Measurements from ENCODE around the gene CHFR. TPM values are rescaled to one million over a fixed set of nuclear protein-coding genes. Genes with fewer than 3 reads are reported as not detected.
"Not testable (repeated sequence)": the region's sequence is repeated elsewhere in the genome, so short reads cannot be mapped to it uniquely, and the experiment has no call there.

Gene CHFR
- total RNA-seq, 2 experiments from 2014 or later = 75.1 to 85.6 TPM

- ChIA-PET CTCF (interaction anchor here (1.9 kb wide), 1 partner anchor 16 kb away, joined by 4 read pairs; no protein-coding TSS in a partner anchor), POLR2A (no interaction called here)
- Histone ChIP-seq H3K4me3 (ENCODE audit: low read length) (no peak overlapping the region), H3K36me3 (ENCODE audit: insufficient read depth, low read length) (peaks cover 11% of the 10 kb centered on the region), H3K4me1 (ENCODE audit: insufficient read depth, low read length) (peaks cover 20% of the 10 kb centered on the region), H3K27ac (ENCODE audit: low read depth in 1 of 2, low read length in 2 of 2) (peak overlapping the region in 1 of 2 donors; percentile 97), H3K9me3 (ENCODE audit: control insufficient read depth in 1 of 2, insufficient read depth in 1 of 2, low read length in 2 of 2) (peaks cover 0 to 5% of the 10 kb centered on the region in 2 experiments), H3K27me3 (ENCODE audit: control insufficient read depth in 1 of 2, insufficient read depth in 2 of 2, low read length in 2 of 2) (no peaks in the 10 kb centered on the region)
- Mint-ChIP-seq H3K4me3 (peak overlapping the region; percentile 79), H3K27me3 (no peaks in the 10 kb centered on the region), H3K9me3 (peaks cover 2% of the 10 kb centered on the region), H3K27ac (peak overlapping the region; percentile 100), H3K36me3 (ENCODE audit: low read depth) (peaks cover 29% of the 10 kb centered on the region), H3K4me1 (ENCODE audit: low read depth) (peaks cover 34% of the 10 kb centered on the region)
- DNase-seq (no peak), ATAC-seq (ENCODE audit: poor library complexity) (no peak)
- intact Hi-C loops (cut with DNase I, micrococcal nuclease) = loop anchor here (2.0 to 10.0 kb wide), 4 partner anchors 16 to 204 kb away; partner anchors contain the start of genes ANKLE2 (in 1 of the 2), POLE (in 1 of the 2) and PXMP2 (in 1 of the 2)
- no peak for TF ChIP-seq CTCF (IDR thresholded peaks at IDR 0.05)
These were observed 1.4 kb upstream of the CHFR start for GRCh38 chr12:132888852-132889251.

- Mint-ChIP-seq H3K36me3 (ENCODE audit: low read depth) (peaks cover 47% of the 10 kb centered on the region), H3K27me3 (no peaks in the 10 kb centered on the region), H3K4me1 (ENCODE audit: low read depth) (peaks cover 39% of the 10 kb centered on the region), H3K9me3 (peaks cover 2% of the 10 kb centered on the region), H3K4me3 (peak overlapping the region; percentile 84), H3K27ac (peak overlapping the region; percentile 100)
- intact Hi-C loops (cut with DNase I, micrococcal nuclease) = loop anchor here (1.0 to 10.0 kb wide), 6 partner anchors 17 to 202 kb away; partner anchors contain the start of genes ANKLE2 (in 1 of the 2), POLE (in 1 of the 2) and PXMP2 (in 1 of the 2)
- Histone ChIP-seq H3K36me3 (ENCODE audit: insufficient read depth, low read length) (peaks cover 22% of the 10 kb centered on the region), H3K27ac (ENCODE audit: low read depth in 1 of 2, low read length in 2 of 2) (peak overlapping the region in 1 of 2 donors; percentile 77), H3K9me3 (ENCODE audit: control insufficient read depth in 1 of 2, insufficient read depth in 1 of 2, low read length in 2 of 2) (peaks cover 0 to 5% of the 10 kb centered on the region in 2 experiments), H3K4me1 (ENCODE audit: insufficient read depth, low read length) (peaks cover 25% of the 10 kb centered on the region), H3K4me3 (ENCODE audit: low read length) (peak overlapping the region; percentile 59), H3K27me3 (ENCODE audit: control insufficient read depth in 1 of 2, insufficient read depth in 2 of 2, low read length in 2 of 2) (no peaks in the 10 kb centered on the region)
- POLR2A ChIA-PET = interaction anchor here (0.6 to 2.4 kb wide), 23 partner anchors 8 to 301 kb away, joined by 3 to 30 read pairs (median 5); partner anchors contain the start of genes GOLGA3, PGAM5 and ZNF26
- no peak for TF ChIP-seq CTCF (IDR thresholded peaks at IDR 0.05)
- CTCF ChIA-PET = interaction anchor here (2.4 kb wide), 1 partner anchor 18 kb away, joined by 11 read pairs; no protein-coding TSS in a partner anchor
- no peak for ATAC-seq (ENCODE audit: poor library complexity)
- DNase-seq = peak in 4 of 14 experiments; percentile 2 to 38 (median 11)
These were observed 602 bp downstream of the CHFR start for GRCh38 chr12:132886529-132887477.

GRCh38 chr12:132881818-132882217 is 5.6 kb downstream of the CHFR start:
- peaks cover 33% of the 10 kb centered on the region for H3K36me3 ChIP-seq (ENCODE audit: insufficient read depth, low read length)
- Mint-ChIP-seq H3K4me3 (no peak overlapping the region), H3K27me3 (no peaks in the 10 kb centered on the region), H3K4me1 (ENCODE audit: low read depth) (peaks cover 35% of the 10 kb centered on the region), H3K27ac (no peak overlapping the region), H3K36me3 (ENCODE audit: low read depth) (peaks cover 66% of the 10 kb centered on the region), H3K9me3 (peaks cover 2% of the 10 kb centered on the region)
- no peak overlapping the region for H3K4me3 ChIP-seq (ENCODE audit: low read length)
- ChIA-PET POLR2A (interaction anchor here (1.0 kb wide), 1 partner anchor 14 kb away, joined by 3 read pairs; no protein-coding TSS in a partner anchor), CTCF (interaction anchor here (0.6 kb wide), 1 partner anchor 10 kb away, joined by 4 read pairs; no protein-coding TSS in a partner anchor)
- intact Hi-C loops (cut with DNase I, micrococcal nuclease) = loop anchor here in 1 of 2 experiments (10.0 kb wide), 1 partner anchor 197 kb away; the partner anchor contains the start of genes POLE and PXMP2
- ATAC-seq (ENCODE audit: poor library complexity) (no peak), DNase-seq (no peak)
- H3K4me1 ChIP-seq (ENCODE audit: insufficient read depth, low read length) = peaks cover 11% of the 10 kb centered on the region
- no peak for TF ChIP-seq CTCF (IDR thresholded peaks at IDR 0.05)
- H3K9me3 ChIP-seq (ENCODE audit: control insufficient read depth in 1 of 2, insufficient read depth in 1 of 2, low read length in 2 of 2) = peaks cover 0 to 5% of the 10 kb centered on the region in 2 experiments
- H3K27me3 ChIP-seq (ENCODE audit: control insufficient read depth in 1 of 2, insufficient read depth in 2 of 2, low read length in 2 of 2) = no peaks in the 10 kb centered on the region
- no peak overlapping the region for H3K27ac ChIP-seq (ENCODE audit: low read depth in 1 of 2, low read length in 2 of 2)

GRCh38 chr12:132874620-132875019 is 12.8 kb downstream of the CHFR start:
- CTCF ChIA-PET; H3K27ac Mint-ChIP-seq; H3K27me3 ChIP-seq (ENCODE audit: control insufficient read depth in 1 of 2, insufficient read depth in 2 of 2, low read length in 2 of 2); H3K9me3 ChIP-seq (ENCODE audit: control insufficient read depth in 1 of 2, insufficient read depth in 1 of 2, low read length in 2 of 2); H3K9me3 Mint-ChIP-seq; H3K27me3 Mint-ChIP-seq; ATAC-seq (ENCODE audit: poor library complexity); H3K4me3 Mint-ChIP-seq; DNase-seq; H3K4me3 ChIP-seq (ENCODE audit: low read length): not testable (repeated sequence)
- Histone ChIP-seq H3K27ac (ENCODE audit: low read depth in 1 of 2, low read length in 2 of 2) (peak overlapping the region in 1 of 2 donors; percentile 21), H3K36me3 (ENCODE audit: insufficient read depth, low read length) (peaks cover 71% of the 10 kb centered on the region), H3K4me1 (ENCODE audit: insufficient read depth, low read length) (peaks cover 21% of the 10 kb centered on the region)
- peaks cover 30% of the 10 kb centered on the region for H3K4me1 Mint-ChIP-seq (ENCODE audit: low read depth)
- intact Hi-C loops (cut with DNase I, micrococcal nuclease) = loop anchor here in 1 of 2 experiments (5.0 kb wide), 1 partner anchor 42 kb away; no protein-coding TSS in a partner anchor
- POLR2A ChIA-PET = interaction anchor here (2.9 kb wide), 1 partner anchor 12 kb away, joined by 28 read pairs; the partner anchor contains the start of gene CHFR
- peaks cover 68% of the 10 kb centered on the region for H3K36me3 Mint-ChIP-seq (ENCODE audit: low read depth)
